ENCODE measurements around the gene SLC38A2.

SLC38A2 gene

DNA sequence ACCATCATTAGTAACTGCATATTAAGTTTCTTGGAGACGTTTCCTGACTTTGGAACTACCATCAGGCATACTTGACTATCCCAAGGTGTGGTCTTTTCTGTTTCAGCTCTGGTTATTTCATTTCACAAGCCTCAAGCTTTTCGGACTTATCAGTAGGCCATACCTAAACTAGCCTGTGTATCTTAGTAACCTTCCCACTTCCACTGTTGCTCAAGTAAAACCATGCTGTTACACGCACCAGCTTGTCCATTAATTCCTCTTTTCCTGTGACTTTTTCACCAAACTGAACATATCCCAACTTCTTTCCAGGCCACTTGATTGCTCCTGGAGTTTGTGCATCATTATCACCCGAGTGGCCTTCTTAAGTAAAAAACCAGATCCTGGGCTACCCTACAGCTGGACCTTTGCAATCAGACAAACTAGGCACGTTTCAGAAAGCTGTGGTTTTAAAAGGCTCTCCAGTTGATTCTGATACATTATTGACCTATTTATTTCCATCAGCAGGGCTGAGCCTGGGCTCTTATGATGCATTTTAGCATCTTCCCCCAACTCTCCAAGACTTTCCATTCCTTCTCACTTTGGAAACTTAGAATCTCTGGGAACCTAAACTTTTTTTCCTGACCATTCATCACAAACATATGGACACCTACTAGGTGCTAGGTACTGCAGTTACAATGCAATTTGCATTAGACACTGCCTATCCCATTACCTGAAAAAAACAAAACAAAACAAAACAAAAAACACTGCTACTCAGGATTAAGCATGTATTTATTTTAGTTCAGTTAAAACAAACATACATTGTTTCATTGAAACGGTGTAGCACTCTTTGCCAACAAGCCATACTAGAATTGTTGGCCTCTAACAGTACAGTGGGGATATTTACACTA, 14.9 kb downstream of the SLC38A2 start:
- peaks cover 30% of the 10 kb centered on the region for H3K36me3 ChIP-seq (replicated peaks; ENCODE audit: insufficient read depth, low read length)
- H3F3A ChIP-seq (ENCODE audit: insufficient read depth, low read length), result peaks cover 62% of the 10 kb centered on the region
- no peak for DNase-seq
- TF ChIP-seq, protein P1, sequence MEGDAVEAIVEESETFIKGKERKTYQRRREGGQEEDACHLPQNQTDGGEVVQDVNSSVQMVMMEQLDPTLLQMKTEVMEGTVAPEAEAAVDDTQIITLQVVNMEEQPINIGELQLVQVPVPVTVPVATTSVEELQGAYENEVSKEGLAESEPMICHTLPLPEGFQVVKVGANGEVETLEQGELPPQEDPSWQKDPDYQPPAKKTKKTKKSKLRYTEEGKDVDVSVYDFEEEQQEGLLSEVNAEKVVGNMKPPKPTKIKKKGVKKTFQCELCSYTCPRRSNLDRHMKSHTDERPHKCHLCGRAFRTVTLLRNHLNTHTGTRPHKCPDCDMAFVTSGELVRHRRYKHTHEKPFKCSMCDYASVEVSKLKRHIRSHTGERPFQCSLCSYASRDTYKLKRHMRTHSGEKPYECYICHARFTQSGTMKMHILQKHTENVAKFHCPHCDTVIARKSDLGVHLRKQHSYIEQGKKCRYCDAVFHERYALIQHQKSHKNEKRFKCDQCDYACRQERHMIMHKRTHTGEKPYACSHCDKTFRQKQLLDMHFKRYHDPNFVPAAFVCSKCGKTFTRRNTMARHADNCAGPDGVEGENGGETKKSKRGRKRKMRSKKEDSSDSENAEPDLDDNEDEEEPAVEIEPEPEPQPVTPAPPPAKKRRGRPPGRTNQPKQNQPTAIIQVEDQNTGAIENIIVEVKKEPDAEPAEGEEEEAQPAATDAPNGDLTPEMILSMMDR (IDR thresholded peaks at IDR 0.05; ENCODE audit: low read length), result no peak
- TF ChIP-seq EZH2phosphoT487 (IDR thresholded peaks at IDR 0.05; ENCODE audit: low read length) (no peak), EZH2 (optimal IDR thresholded peaks at IDR 0.05; ENCODE audit: low read depth, low read length) (no peak)
- H2AFZ ChIP-seq (ENCODE audit: low read length), result no peak overlapping the region
- H3K4me2 ChIP-seq (ENCODE audit: low read depth, low read length), result no peak overlapping the region
- no peaks in the 10 kb centered on the region; the same call in 1 of the 2 replicates for H3K79me2 ChIP-seq (ENCODE audit: low read length)
- peaks cover 20% of the 10 kb centered on the region for H3K4me1 ChIP-seq (ENCODE audit: low read length)
- no peak overlapping the region for H3K4me3 ChIP-seq (ENCODE audit: low read length)
- no peaks in the 10 kb centered on the region for H3K9me2 ChIP-seq (replicated peaks; ENCODE audit: insufficient read depth, low read length)
- H3K9ac ChIP-seq (ENCODE audit: low read length), result no peak overlapping the region
- H3K27ac ChIP-seq (ENCODE audit: low read length), result no peak overlapping the region
- H4K20me1 ChIP-seq (ENCODE audit: insufficient read depth, low read length), result peaks cover 4% of the 10 kb centered on the region; the same call in 1 of the 2 replicates
- H3K27me3 ChIP-seq (replicated peaks; ENCODE audit: insufficient read depth, low read length), result no peaks in the 10 kb centered on the region
- no peaks in the 10 kb centered on the region for H3K9me3 ChIP-seq (replicated peaks; ENCODE audit: insufficient read depth, low read length)

DNA sequence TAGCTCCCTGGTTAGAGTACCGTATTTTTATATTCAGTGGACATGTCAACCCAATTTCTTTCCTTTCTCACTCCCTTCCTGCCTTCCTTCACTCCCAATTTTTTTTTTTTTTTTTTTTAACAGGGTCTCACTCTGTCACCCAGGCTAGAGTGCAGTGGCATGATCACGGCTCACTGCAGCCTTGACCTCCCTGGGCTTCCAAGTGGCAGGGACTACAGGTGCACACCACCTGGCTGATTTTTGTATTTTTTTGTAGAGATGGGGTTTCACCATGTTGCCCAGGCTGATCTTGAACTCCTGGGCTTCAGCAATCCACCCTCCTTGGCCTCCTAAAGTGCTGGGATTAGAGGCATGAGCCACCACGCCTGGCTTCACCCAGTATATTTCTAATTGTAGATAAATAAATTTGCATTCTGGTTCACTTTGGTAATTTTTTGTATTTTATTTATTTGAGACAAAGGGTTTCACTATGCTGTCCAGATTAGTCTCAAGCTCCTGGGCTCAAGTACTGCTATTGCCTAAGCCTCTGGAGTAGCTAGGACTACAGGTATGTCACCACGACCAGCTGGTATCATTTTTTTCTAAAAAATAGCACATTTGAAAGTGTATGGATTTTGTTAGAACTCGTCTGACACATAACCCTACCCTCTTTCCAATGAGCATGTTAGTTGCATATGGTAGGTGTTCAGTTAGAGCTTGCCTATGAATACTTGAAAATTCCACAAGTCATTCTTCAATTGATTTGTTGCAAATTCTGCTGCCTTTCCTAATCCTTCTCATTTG, 15.7 kb downstream of the SLC38A2 start:
- TF ChIP-seq EZH2 (optimal IDR thresholded peaks at IDR 0.05; ENCODE audit: low read depth, low read length) (no peak), EZH2phosphoT487 (IDR thresholded peaks at IDR 0.05; ENCODE audit: low read length) (no peak)
- TF ChIP-seq, protein P1 (IDR thresholded peaks at IDR 0.05; ENCODE audit: low read length), result no peak
- peaks cover 4% of the 10 kb centered on the region; the same call in 1 of the 2 replicates for H4K20me1 ChIP-seq (ENCODE audit: insufficient read depth, low read length)
- H3K4me2 ChIP-seq (ENCODE audit: low read depth, low read length), result no peak overlapping the region
- H2AFZ ChIP-seq (ENCODE audit: low read length), result no peak overlapping the region
- H3K9ac ChIP-seq (ENCODE audit: low read length), result no peak overlapping the region
- peaks cover 54% of the 10 kb centered on the region for H3F3A ChIP-seq (ENCODE audit: insufficient read depth, low read length)
- peaks cover 14% of the 10 kb centered on the region for H3K4me1 ChIP-seq (ENCODE audit: low read length)
- no peak overlapping the region for H3K27ac ChIP-seq (ENCODE audit: low read length)
- H3K36me3 ChIP-seq (replicated peaks; ENCODE audit: insufficient read depth, low read length), result peaks cover 22% of the 10 kb centered on the region
- H3K27me3 ChIP-seq (replicated peaks; ENCODE audit: insufficient read depth, low read length), result no peaks in the 10 kb centered on the region
- no peaks in the 10 kb centered on the region for H3K9me2 ChIP-seq (replicated peaks; ENCODE audit: insufficient read depth, low read length)
- DNase-seq, result no peak
- H3K4me3 ChIP-seq (ENCODE audit: low read length), result no peak overlapping the region
- H3K79me2 ChIP-seq (ENCODE audit: low read length), result no peaks in the 10 kb centered on the region
- H3K9me3 ChIP-seq (replicated peaks; ENCODE audit: insufficient read depth, low read length), result no peaks in the 10 kb centered on the region

DNA sequence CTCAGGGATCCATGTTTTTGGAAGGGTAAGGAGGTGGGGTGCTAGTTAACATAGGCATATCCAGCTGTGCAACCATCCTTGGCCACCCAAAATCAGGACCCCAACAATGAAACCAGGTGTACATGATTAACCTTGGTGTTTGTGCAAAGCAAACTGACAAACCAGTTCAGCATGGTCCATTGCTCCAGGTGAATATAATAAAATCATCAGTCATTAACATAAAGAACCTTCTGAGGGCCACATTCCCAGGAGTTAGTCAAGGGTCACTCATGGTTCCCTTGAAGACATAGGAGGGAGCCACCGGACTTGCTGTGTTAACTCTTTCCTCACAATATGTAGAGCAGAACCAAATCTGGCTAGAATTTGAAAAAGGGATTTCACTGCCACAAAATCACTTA, 17.8 kb downstream of the SLC38A2 start:
- Histone ChIP-seq H3F3A (ENCODE audit: insufficient read depth, low read length) (peaks cover 33% of the 10 kb centered on the region), H3K9me2 (replicated peaks; ENCODE audit: insufficient read depth, low read length) (no peaks in the 10 kb centered on the region), H3K4me2 (ENCODE audit: low read depth, low read length) (no peak overlapping the region), H3K9me3 (replicated peaks; ENCODE audit: insufficient read depth, low read length) (no peaks in the 10 kb centered on the region), H3K27me3 (replicated peaks; ENCODE audit: insufficient read depth, low read length) (no peaks in the 10 kb centered on the region), H3K4me1 (ENCODE audit: low read length) (no peaks in the 10 kb centered on the region), H4K20me1 (ENCODE audit: insufficient read depth, low read length) (no peaks in the 10 kb centered on the region), H2AFZ (ENCODE audit: low read length) (no peak overlapping the region), H3K79me2 (ENCODE audit: low read length) (no peaks in the 10 kb centered on the region), H3K27ac (ENCODE audit: low read length) (no peak overlapping the region), H3K9ac (ENCODE audit: low read length) (no peak overlapping the region), H3K4me3 (ENCODE audit: low read length) (no peak overlapping the region), H3K36me3 (replicated peaks; ENCODE audit: insufficient read depth, low read length) (peaks cover 6% of the 10 kb centered on the region; the same call in 1 of the 2 replicates)
- no peak for TF ChIP-seq EZH2phosphoT487 (IDR thresholded peaks at IDR 0.05; ENCODE audit: low read length)
- TF ChIP-seq, protein P1 (IDR thresholded peaks at IDR 0.05; ENCODE audit: low read length), result no peak
- TF ChIP-seq EZH2 (optimal IDR thresholded peaks at IDR 0.05; ENCODE audit: low read depth, low read length), result no peak
- DNase-seq, result no peak
